Mesendoderm (in vitro differentiated cells): ENCODE results near the gene ITFG2.

Source experiments
- DNase-seq: peaks from one replicate; pipeline ENCODE4 v3.0.0; 2013
- H2AK5ac ChIP-seq: 2 replicates; pipeline ENCODE4 v1.6.1; 2013; ENCODE audit warnings: low read length, inconsistent platforms
- H2BK120ac ChIP-seq: 2 replicates; pipeline ENCODE4 v1.6.1; 2013; ENCODE audit warnings: low read depth, mild to moderate bottlenecking, low read length, moderate library complexity, mixed read lengths
- H2BK15ac ChIP-seq: replicated peaks from 2 replicates; pipeline ENCODE4 v1.6.1; 2013; ENCODE audit warnings: low read depth, mild to moderate bottlenecking, moderate library complexity
- H2BK5ac ChIP-seq: 2 replicates; pipeline ENCODE4 v1.6.1; 2013; ENCODE audit warnings: low read length, inconsistent platforms
- H3K18ac ChIP-seq: 2 replicates; pipeline ENCODE4 v1.6.1; 2013; ENCODE audit warnings: mild to moderate bottlenecking, low read length, mixed read lengths
- H3K23ac ChIP-seq: one replicate; pipeline ENCODE4 v1.6.1; 2013; ENCODE audit warnings: low read length
- H3K27ac ChIP-seq: 2 replicates; pipeline ENCODE4 v1.5.1; 2013; ENCODE audit warnings: low read depth, mild to moderate bottlenecking, inconsistent platforms, low read length, moderate library complexity
- H3K27me3 ChIP-seq: 2 replicates; pipeline ENCODE4 v1.6.1; 2013; ENCODE audit warnings: low read length, control low read depth, mild to moderate bottlenecking, inconsistent platforms; ENCODE audit not compliant: insufficient read depth, poor library complexity
- H3K36me3 ChIP-seq: 2 replicates; pipeline ENCODE4 v1.6.1; 2013; ENCODE audit warnings: low read length, inconsistent platforms; ENCODE audit not compliant: control insufficient read depth, insufficient read depth
- H3K4ac ChIP-seq: one replicate; pipeline ENCODE4 v1.6.1; 2013; ENCODE audit warnings: low read depth, mild to moderate bottlenecking, low read length, moderate library complexity
- H3K4me1 ChIP-seq: 2 replicates; pipeline ENCODE4 v1.6.1; 2013; ENCODE audit warnings: low read depth, low read length, inconsistent platforms; ENCODE audit not compliant: control insufficient read depth
- H3K4me2 ChIP-seq: 2 replicates; pipeline ENCODE4 v1.6.1; 2013; ENCODE audit warnings: low read length
- H3K4me3 ChIP-seq: 2 replicates; pipeline ENCODE4 v1.5.1; 2013; ENCODE audit warnings: mild to moderate bottlenecking, low read length
- H3K56ac ChIP-seq: one replicate; pipeline ENCODE4 v1.6.1; 2013; ENCODE audit warnings: low read length
- H3K79me1 ChIP-seq: 2 replicates; pipeline ENCODE4 v1.6.1; 2013; ENCODE audit warnings: low read length, inconsistent platforms
- H3K79me2 ChIP-seq: 2 replicates; pipeline ENCODE4 v1.6.1; 2013; ENCODE audit warnings: mild to moderate bottlenecking, low read length; ENCODE audit not compliant: control insufficient read depth, insufficient read depth
- H3K9ac ChIP-seq: 2 replicates; pipeline ENCODE4 v1.6.1; 2013; ENCODE audit warnings: low read length, inconsistent platforms
- H4K5ac ChIP-seq: one replicate; pipeline ENCODE4 v1.6.1; 2013; ENCODE audit warnings: low read length
- H4K8ac ChIP-seq: one replicate; pipeline ENCODE4 v1.6.1; 2013; ENCODE audit warnings: low read depth, mild to moderate bottlenecking, control low read depth, low read length, moderate library complexity
- WGBS: extraction: QIAGEN DNeasy Blood & Tissue Kit; methylation state at CpG from one replicate; pipeline ENCODE4 v1.1.7; 2013; ENCODE audit warnings: low lambda C conversion rate, missing lambda C conversion rate; ENCODE audit not compliant: insufficient coverage; ENCODE audit errors: extremely low coverage; 5-methylcytosine and 5-hydroxymethylcytosine counted together

The ITFG2 gene

GRCh38 chr12:2826721-2827515 is 14.4 kb downstream of the ITFG2 start:
- H3K56ac ChIP-seq, result no peak overlapping the region
- H3K27me3 ChIP-seq, result no peaks in the 10 kb centered on the region
- no peak overlapping the region for H4K8ac ChIP-seq
- no peaks in the 10 kb centered on the region for H3K79me1 ChIP-seq
- no peak overlapping the region for H3K27ac ChIP-seq
- no peak overlapping the region for H3K4me2 ChIP-seq
- no peak for DNase-seq
- H3K4me3 ChIP-seq, result no peak overlapping the region
- H2AK5ac ChIP-seq, result no peak overlapping the region
- no CpG with 5 or more reads among the region's 14 CpGs for WGBS
- no peak overlapping the region for H3K4ac ChIP-seq
- no peak overlapping the region for H3K23ac ChIP-seq
- H4K5ac ChIP-seq, result no peak overlapping the region
- no peak overlapping the region for H2BK120ac ChIP-seq
- no peak overlapping the region for H3K18ac ChIP-seq
- no peaks in the 10 kb centered on the region for H3K4me1 ChIP-seq
- no peaks in the 10 kb centered on the region for H3K79me2 ChIP-seq
- no peak overlapping the region for H2BK15ac ChIP-seq
- H2BK5ac ChIP-seq, result no peak overlapping the region
- peaks cover 10% of the 10 kb centered on the region for H3K36me3 ChIP-seq
- no peak overlapping the region for H3K9ac ChIP-seq

- Histone ChIP-seq H3K4me1 (no peaks in the 10 kb centered on the region), H3K79me1 (no peaks in the 10 kb centered on the region), H2AK5ac (no peak overlapping the region), H2BK5ac (no peak overlapping the region), H3K23ac (no peak overlapping the region), H3K4ac (no peak overlapping the region), H4K8ac (no peak overlapping the region), H3K56ac (no peak overlapping the region), H2BK120ac (no peak overlapping the region), H3K4me2 (no peak overlapping the region), H3K79me2 (no peaks in the 10 kb centered on the region), H3K27me3 (no peaks in the 10 kb centered on the region), H2BK15ac (no peak overlapping the region), H4K5ac (no peak overlapping the region), H3K4me3 (no peak overlapping the region), H3K9ac (no peak overlapping the region), H3K18ac (no peak overlapping the region), H3K36me3 (peaks cover 5% of the 10 kb centered on the region), H3K27ac (no peak overlapping the region)
- no peak for DNase-seq
- WGBS, result no CpG with 5 or more reads among the region's 6 CpGs
Measured at GRCh38 chr12:2829275-2829674, 16.8 kb downstream of the ITFG2 start.

- no CpG with 5 or more reads among the region's 6 CpGs for WGBS
- H4K8ac ChIP-seq, result no peak overlapping the region
- no peaks in the 10 kb centered on the region for H3K79me2 ChIP-seq
- no peak overlapping the region for H2BK120ac ChIP-seq
- DNase-seq, result no peak
- H3K4ac ChIP-seq, result no peak overlapping the region
- H3K27ac ChIP-seq, result no peak overlapping the region
- no peak overlapping the region for H3K23ac ChIP-seq
- H3K56ac ChIP-seq, result no peak overlapping the region
- no peaks in the 10 kb centered on the region for H3K36me3 ChIP-seq
- H3K4me1 ChIP-seq, result no peaks in the 10 kb centered on the region
- no peak overlapping the region for H2BK15ac ChIP-seq
- H3K79me1 ChIP-seq, result no peaks in the 10 kb centered on the region
- H3K4me3 ChIP-seq, result no peak overlapping the region
- no peak overlapping the region for H2AK5ac ChIP-seq
- H3K18ac ChIP-seq, result no peak overlapping the region
- H2BK5ac ChIP-seq, result no peak overlapping the region
- H4K5ac ChIP-seq, result no peak overlapping the region
- no peaks in the 10 kb centered on the region for H3K27me3 ChIP-seq
- H3K9ac ChIP-seq, result no peak overlapping the region
- H3K4me2 ChIP-seq, result no peak overlapping the region
Measured at GRCh38 chr12:2832550-2833127, 20.2 kb downstream of the ITFG2 start.

GRCh38 chr12:2833327-2833726 is 20.9 kb downstream of the ITFG2 start:
- H3K4me3 ChIP-seq, result no peak overlapping the region
- no peaks in the 10 kb centered on the region for H3K27me3 ChIP-seq
- no peak overlapping the region for H3K27ac ChIP-seq
- no peak overlapping the region for H2BK120ac ChIP-seq
- no peak overlapping the region for H4K5ac ChIP-seq
- H3K79me1 ChIP-seq, result no peaks in the 10 kb centered on the region
- H3K23ac ChIP-seq, result no peak overlapping the region
- no peak overlapping the region for H3K4ac ChIP-seq
- H3K56ac ChIP-seq, result no peak overlapping the region
- H3K79me2 ChIP-seq, result no peaks in the 10 kb centered on the region
- H2BK15ac ChIP-seq, result no peak overlapping the region
- no peak overlapping the region for H4K8ac ChIP-seq
- DNase-seq, result no peak
- H2AK5ac ChIP-seq, result no peak overlapping the region
- H3K9ac ChIP-seq, result no peak overlapping the region
- no CpG with 5 or more reads among the region's 5 CpGs for WGBS
- no peak overlapping the region for H3K4me2 ChIP-seq
- H3K18ac ChIP-seq, result no peak overlapping the region
- H3K36me3 ChIP-seq, result no peaks in the 10 kb centered on the region
- H2BK5ac ChIP-seq, result no peak overlapping the region
- no peaks in the 10 kb centered on the region for H3K4me1 ChIP-seq

GRCh38 chr12:2833810-2834209 is 21.3 kb downstream of the ITFG2 start:
- Histone ChIP-seq H2AK5ac (no peak overlapping the region), H3K27ac (no peak overlapping the region), H3K4me2 (no peak overlapping the region), H3K36me3 (no peaks in the 10 kb centered on the region), H4K5ac (no peak overlapping the region), H3K23ac (no peak overlapping the region), H2BK5ac (no peak overlapping the region), H3K4me1 (no peaks in the 10 kb centered on the region), H3K4me3 (no peak overlapping the region), H4K8ac (no peak overlapping the region), H3K27me3 (no peaks in the 10 kb centered on the region), H3K4ac (no peak overlapping the region), H3K18ac (no peak overlapping the region), H3K79me1 (no peaks in the 10 kb centered on the region), H2BK15ac (no peak overlapping the region), H3K9ac (no peak overlapping the region), H3K79me2 (no peaks in the 10 kb centered on the region), H2BK120ac (no peak overlapping the region), H3K56ac (no peak overlapping the region)
- DNase-seq, result no peak
- WGBS, result no CpG with 5 or more reads among the region's 9 CpGs
